GM21390 (cell line): ENCODE results near the gene CCNB1IP1.
"Not testable (repeated sequence)": the region's sequence is repeated elsewhere in the genome, so short reads cannot be mapped to it uniquely, and the experiment has no call there.

Experiments
- ATAC-seq: cut with Tn5 transposase; IDR thresholded peaks from one replicate; pipeline ENCODE4 v1.9.1; 2021; ENCODE audit not compliant: unreplicated experiment

CCNB1IP1 gene

GRCh38 chr14:20333494-20333841, 389 bp upstream of the CCNB1IP1 start:
- ATAC-seq: no peak

- ATAC-seq: no peak
Measured at GRCh38 chr14:20332431-20332787, 670 bp downstream of the CCNB1IP1 start.

GRCh38 chr14:20331053-20331613, 1.9 kb downstream of the CCNB1IP1 start:
- no peak for ATAC-seq

- ATAC-seq: no peak
Measured at GRCh38 chr14:20329355-20329754, 3.7 kb downstream of the CCNB1IP1 start.

- ATAC-seq: no peak
Measured at GRCh38 chr14:20328705-20329104, 4.4 kb downstream of the CCNB1IP1 start.

GRCh38 chr14:20327005-20327869, 5.8 kb downstream of the CCNB1IP1 start:
- no peak for ATAC-seq

- ATAC-seq: no peak
Measured at GRCh38 chr14:20317720-20318119, 15.4 kb downstream of the CCNB1IP1 start.

GRCh38 chr14:20314026-20314425, 19.1 kb downstream of the CCNB1IP1 start:
- no peak for ATAC-seq

GRCh38 chr14:20306079-20306423, 27.0 kb downstream of the CCNB1IP1 start:
- ATAC-seq: peak; percentile 7

GRCh38 chr14:20305265-20306078, 27.6 kb downstream of the CCNB1IP1 start, which contains the start of gene TTC5:
TSS of gene TTC5 (minus strand) at chr14:20305951. CDS start at chr14:20305937, 14 bp downstream.
- peak; percentile 94 for ATAC-seq

- ATAC-seq: no peak
Measured at GRCh38 chr14:20302042-20302755, 30.9 kb downstream of the CCNB1IP1 start.

GRCh38 chr14:20295067-20295466, 38.0 kb downstream of the CCNB1IP1 start:
- peak; percentile 85 for ATAC-seq

- no peak for ATAC-seq
Measured at GRCh38 chr14:20294636-20295035, 38.4 kb downstream of the CCNB1IP1 start.

- ATAC-seq: not testable (repeated sequence)
Measured at GRCh38 chr14:20281998-20282397, 51.1 kb downstream of the CCNB1IP1 start.

- ATAC-seq: not testable (repeated sequence)
Measured at GRCh38 chr14:20280265-20280664, 52.8 kb downstream of the CCNB1IP1 start.

- no peak for ATAC-seq
Measured at GRCh38 chr14:20278414-20278813, 54.7 kb downstream of the CCNB1IP1 start.

- no peak for ATAC-seq
Measured at GRCh38 chr14:20277409-20277808, 55.7 kb downstream of the CCNB1IP1 start.

- ATAC-seq: no peak
Measured at GRCh38 chr14:20274062-20274461, 59.0 kb downstream of the CCNB1IP1 start.

- ATAC-seq: not testable (repeated sequence)
Measured at GRCh38 chr14:20264361-20264760, 68.7 kb downstream of the CCNB1IP1 start.

GRCh38 chr14:20262642-20263128, 70.4 kb downstream of the CCNB1IP1 start:
- ATAC-seq: no peak
